Measurements from ENCODE around the gene TMEM233. TPM values are rescaled to one million over a fixed set of nuclear protein-coding genes. Genes with fewer than 3 reads are reported as not detected.

The TMEM233 gene
- polyA plus RNA-seq, 1 donor: 0.51 TPM

DNA sequence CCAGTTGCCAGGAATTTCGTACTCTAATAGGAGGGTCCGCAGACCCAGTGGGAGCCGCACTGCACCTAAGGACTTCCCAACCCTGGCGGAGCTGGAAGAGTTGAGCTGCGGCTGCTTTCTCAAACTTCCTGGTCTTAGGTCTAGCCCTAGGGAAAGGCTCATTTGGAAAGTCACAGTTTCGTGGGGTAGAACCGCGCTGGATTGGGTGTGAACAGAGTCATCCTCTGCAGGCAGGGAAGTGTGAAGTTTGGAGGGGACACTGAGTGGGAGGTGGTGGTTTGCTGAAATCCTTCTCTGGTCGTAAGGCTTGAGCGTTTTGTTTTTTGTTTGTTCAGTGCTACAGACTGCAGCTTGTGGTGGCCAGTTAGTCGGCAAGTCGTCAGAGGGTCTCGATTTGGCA lies 93.2 kb downstream of the TMEM233 start:
- H3K36me3 ChIP-seq (ENCODE audit: control insufficient read depth, insufficient read depth, low read length): peaks cover 4% of the 10 kb centered on the region
- no peak for DNase-seq
- no CpG with 5 or more reads among the region's 13 CpGs for WGBS (ENCODE audit: insufficient coverage, low lambda C conversion rate)
- no peaks in the 10 kb centered on the region for H3K27me3 ChIP-seq (ENCODE audit: control insufficient read depth, insufficient read depth, low read length)
- H3K27ac ChIP-seq (ENCODE audit: low read length): no peak overlapping the region
- no peak overlapping the region for H3K4me3 ChIP-seq (ENCODE audit: low read length)
- H3K9me3 ChIP-seq (ENCODE audit: control insufficient read depth, low read depth, low read length): no peaks in the 10 kb centered on the region
- H3K4me1 ChIP-seq (ENCODE audit: control insufficient read depth, insufficient read depth, low read length): peaks cover 54% of the 10 kb centered on the region

DNA sequence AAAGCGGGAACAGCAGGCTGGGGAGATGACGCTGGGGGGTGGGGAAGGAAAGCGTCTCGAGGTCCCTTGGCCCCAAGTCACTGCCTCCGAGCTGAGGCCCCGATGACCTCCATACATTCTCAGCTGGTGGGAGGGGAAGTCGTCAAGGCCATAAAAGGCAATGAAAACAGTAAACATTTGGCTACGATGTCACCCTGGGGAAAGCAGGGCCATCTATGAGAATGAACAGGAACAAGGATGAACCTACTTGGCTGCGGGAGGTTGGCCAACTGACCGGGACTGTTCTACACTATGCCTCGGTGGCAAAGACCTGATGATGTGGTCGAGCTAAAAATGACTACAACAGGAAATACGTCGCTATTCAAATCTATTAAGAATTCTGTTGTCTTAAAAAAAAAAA lies 93.8 kb downstream of the TMEM233 start:
- H3K27ac ChIP-seq (ENCODE audit: low read length): no peak overlapping the region
- H3K27me3 ChIP-seq (ENCODE audit: control insufficient read depth, insufficient read depth, low read length): no peaks in the 10 kb centered on the region
- no peaks in the 10 kb centered on the region for H3K36me3 ChIP-seq (ENCODE audit: control insufficient read depth, insufficient read depth, low read length)
- WGBS (ENCODE audit: insufficient coverage, low lambda C conversion rate): 100% methylated on average over 3 of the region's 14 CpGs
- no peak overlapping the region for H3K4me3 ChIP-seq (ENCODE audit: low read length)
- no peak for DNase-seq
- no peaks in the 10 kb centered on the region for H3K9me3 ChIP-seq (ENCODE audit: control insufficient read depth, low read depth, low read length)
- peaks cover 54% of the 10 kb centered on the region for H3K4me1 ChIP-seq (ENCODE audit: control insufficient read depth, insufficient read depth, low read length)

DNA sequence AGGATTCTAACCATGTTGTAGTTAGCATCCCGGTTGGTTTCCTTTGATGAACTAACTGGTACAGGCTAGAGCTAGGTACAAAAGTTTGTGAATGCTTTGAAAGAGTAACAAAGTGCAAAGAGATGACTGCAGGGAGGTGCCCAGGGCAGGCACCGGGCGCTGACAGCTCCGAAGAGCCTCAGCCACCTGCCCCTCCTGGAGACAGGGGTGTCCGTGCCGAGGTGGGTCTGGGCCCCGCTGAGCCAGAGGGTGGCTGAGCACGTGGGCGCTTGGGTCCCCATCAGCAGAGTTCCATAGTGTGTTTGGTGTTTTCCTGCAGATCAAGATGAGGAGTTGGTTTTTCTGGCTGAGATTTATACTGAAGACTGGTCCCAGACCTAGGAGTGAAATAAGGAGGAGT lies 94.3 kb downstream of the TMEM233 start:
- no peaks in the 10 kb centered on the region for H3K27me3 ChIP-seq (ENCODE audit: control insufficient read depth, insufficient read depth, low read length)
- no peak overlapping the region for H3K27ac ChIP-seq (ENCODE audit: low read length)
- H3K4me3 ChIP-seq (ENCODE audit: low read length): no peak overlapping the region
- H3K36me3 ChIP-seq (ENCODE audit: control insufficient read depth, insufficient read depth, low read length): no peaks in the 10 kb centered on the region
- no CpG with 5 or more reads among the region's 9 CpGs for WGBS (ENCODE audit: insufficient coverage, low lambda C conversion rate)
- peaks cover 53% of the 10 kb centered on the region for H3K4me1 ChIP-seq (ENCODE audit: control insufficient read depth, insufficient read depth, low read length)
- no peaks in the 10 kb centered on the region for H3K9me3 ChIP-seq (ENCODE audit: control insufficient read depth, low read depth, low read length)
- no peak for DNase-seq

DNA sequence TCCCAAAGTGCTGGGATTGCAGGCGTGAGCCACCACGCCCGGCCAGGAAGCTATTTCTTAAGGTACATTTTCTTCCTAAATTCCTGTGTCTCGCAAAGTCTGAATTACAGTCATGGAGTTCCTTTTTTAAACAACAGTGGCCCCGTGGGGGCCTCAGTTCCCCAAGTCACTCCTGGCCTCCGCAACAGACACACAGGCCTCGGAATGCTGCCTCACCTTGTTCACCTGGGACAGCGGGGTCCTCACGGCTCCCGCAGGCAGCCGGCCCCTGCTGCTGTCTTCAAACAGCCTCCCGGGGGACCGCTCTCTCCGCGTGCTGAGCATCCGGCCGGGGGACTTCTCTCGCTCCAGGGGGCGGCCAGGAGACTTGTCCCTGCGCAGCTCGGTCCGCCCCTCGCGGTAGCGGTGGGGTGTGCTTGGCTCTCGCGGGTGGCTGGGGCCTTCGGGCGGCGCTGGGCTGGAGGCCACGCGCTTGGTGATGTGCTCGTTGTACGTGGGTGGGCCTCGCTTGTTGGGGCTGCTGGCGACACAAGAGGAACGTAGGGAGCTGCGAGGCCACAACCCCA lies 96.4 kb downstream of the TMEM233 start:
- Histone ChIP-seq H3K36me3 (ENCODE audit: control insufficient read depth, insufficient read depth, low read length) (no peaks in the 10 kb centered on the region), H3K27ac (ENCODE audit: low read length) (no peak overlapping the region), H3K9me3 (ENCODE audit: control insufficient read depth, low read depth, low read length) (no peaks in the 10 kb centered on the region), H3K4me3 (ENCODE audit: low read length) (no peak overlapping the region), H3K27me3 (ENCODE audit: control insufficient read depth, insufficient read depth, low read length) (no peaks in the 10 kb centered on the region), H3K4me1 (ENCODE audit: control insufficient read depth, insufficient read depth, low read length) (peaks cover 53% of the 10 kb centered on the region)
- WGBS (ENCODE audit: insufficient coverage, low lambda C conversion rate): no CpG with 5 or more reads among the region's 38 CpGs
- no peak for DNase-seq

DNA sequence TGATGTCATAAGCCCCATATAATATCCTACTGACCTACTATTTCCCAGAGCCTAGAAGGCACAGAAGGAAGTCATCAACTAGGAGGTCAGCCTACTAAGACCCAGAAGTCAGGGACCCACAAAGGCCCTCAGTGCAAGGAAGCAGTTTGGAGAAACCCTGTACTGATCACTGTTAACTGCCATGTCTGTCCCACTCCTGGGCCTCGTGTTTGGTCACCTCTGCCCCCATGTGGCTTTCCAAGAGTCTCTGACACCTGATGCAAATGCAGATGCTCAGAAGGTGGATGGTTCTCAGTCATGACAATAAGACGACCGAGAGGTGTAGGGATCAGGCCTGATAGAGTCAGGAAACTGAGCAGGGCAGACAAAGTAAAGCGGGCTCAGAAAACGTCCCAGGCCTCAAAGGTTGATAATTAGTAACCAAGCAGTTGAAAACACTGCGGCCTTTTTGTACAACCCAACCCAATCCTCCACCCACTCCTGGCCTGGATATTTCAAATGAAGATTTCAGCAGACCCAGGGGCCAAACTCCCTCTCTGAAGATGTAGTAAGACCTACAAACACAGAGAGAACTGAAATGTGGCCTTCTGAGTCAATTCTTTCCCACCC lies 97.7 kb downstream of the TMEM233 start:
- Histone ChIP-seq H3K4me3 (ENCODE audit: low read length) (no peak overlapping the region), H3K9me3 (ENCODE audit: control insufficient read depth, low read depth, low read length) (no peaks in the 10 kb centered on the region), H3K27ac (ENCODE audit: low read length) (peak overlapping the region; percentile 93), H3K4me1 (ENCODE audit: control insufficient read depth, insufficient read depth, low read length) (peaks cover 46% of the 10 kb centered on the region), H3K36me3 (ENCODE audit: control insufficient read depth, insufficient read depth, low read length) (no peaks in the 10 kb centered on the region), H3K27me3 (ENCODE audit: control insufficient read depth, insufficient read depth, low read length) (no peaks in the 10 kb centered on the region)
- peak in 1 of 2 donors; percentile 63 for DNase-seq
- WGBS (ENCODE audit: insufficient coverage, low lambda C conversion rate): no CpG with 5 or more reads among the region's 6 CpGs

DNA sequence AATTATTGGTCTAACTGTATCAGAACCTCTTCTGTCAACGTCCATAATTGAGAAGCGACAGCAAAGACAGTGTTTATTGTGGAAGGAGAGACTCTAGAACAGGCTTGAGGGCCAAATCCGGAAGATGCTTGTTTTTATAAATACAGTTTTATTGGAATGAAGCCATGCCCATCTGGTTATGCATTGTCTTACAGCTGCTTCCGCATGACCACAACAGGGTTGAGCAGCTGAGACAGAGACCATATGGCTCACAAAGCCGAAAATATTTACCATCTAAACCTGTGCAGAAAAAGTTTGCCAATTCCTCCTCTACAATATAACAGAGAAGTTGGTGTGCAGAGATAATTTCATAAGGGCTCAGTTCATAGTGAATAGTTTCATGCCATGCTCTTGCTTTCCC lies 98.8 kb downstream of the TMEM233 start:
- Histone ChIP-seq H3K9me3 (ENCODE audit: control insufficient read depth, low read depth, low read length) (no peaks in the 10 kb centered on the region), H3K4me1 (ENCODE audit: control insufficient read depth, insufficient read depth, low read length) (peaks cover 43% of the 10 kb centered on the region), H3K4me3 (ENCODE audit: low read length) (no peak overlapping the region), H3K36me3 (ENCODE audit: control insufficient read depth, insufficient read depth, low read length) (peaks cover 4% of the 10 kb centered on the region), H3K27me3 (ENCODE audit: control insufficient read depth, insufficient read depth, low read length) (no peaks in the 10 kb centered on the region), H3K27ac (ENCODE audit: low read length) (peak overlapping the region; percentile 93)
- WGBS (ENCODE audit: insufficient coverage, low lambda C conversion rate): no CpG with 5 or more reads among the region's 5 CpGs
- no peak for DNase-seq

Other genes starting within 250 kb of the TMEM233 start
- 45.1 TPM for gene PRKAB1, start 74.4 kb downstream of the TMEM233 start, polyA plus RNA-seq

Measured in large intestine (tissue), 3 donors.